HG03565 (cell line): ENCODE data around the gene OR2W1.

Source experiments
- ATAC-seq: cut with Tn5 transposase; IDR thresholded peaks from one replicate; pipeline ENCODE4 v1.9.1; 2021; ENCODE audit warnings: mild to moderate bottlenecking, moderate library complexity; ENCODE audit not compliant: unreplicated experiment

OR2W1 gene

DNA sequence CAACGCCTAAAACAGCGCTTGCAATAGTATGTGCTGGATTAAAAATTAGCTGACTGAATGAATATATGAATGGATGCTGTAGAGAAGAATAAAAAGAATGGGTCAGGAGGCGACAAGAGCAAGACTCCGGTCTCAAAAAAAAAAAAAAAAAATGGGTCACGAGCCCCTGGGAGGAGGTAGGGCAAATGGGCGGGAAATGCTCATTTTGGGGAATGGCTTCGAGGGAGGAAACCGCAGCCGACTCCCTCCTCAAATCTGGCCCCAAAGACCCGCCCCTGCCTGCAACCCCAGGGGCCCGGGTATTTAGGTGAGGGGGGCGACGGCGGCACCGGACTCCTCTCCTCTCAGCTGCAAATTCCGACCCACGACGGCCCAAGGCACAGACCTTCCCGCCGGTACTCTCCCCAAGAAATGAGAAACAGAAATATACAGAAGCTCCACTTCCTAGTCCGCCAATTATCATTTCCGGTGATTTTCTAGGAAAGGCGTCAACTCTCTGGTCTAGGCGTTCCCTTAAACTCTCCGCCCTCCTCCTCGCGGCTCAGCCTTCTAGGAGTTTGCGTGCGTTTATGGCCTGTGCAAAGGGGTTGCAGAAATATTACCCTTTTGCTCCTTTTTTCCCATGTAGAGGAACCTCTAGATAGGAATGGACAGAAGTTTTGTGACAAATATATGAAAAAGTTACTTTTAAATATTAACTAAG is 39.6 kb downstream of the OR2W1 start, which contains the start of gene ZNF311:
Gene ZNF311, minus strand, starts transcription at position 133 of the 703 bp plus-strand sequence. CDS start 1,361 bp downstream, outside the sequence.
- ATAC-seq, result no peak

GRCh38 chr6:28996844-28997510 is 48.0 kb downstream of the OR2W1 start:
- no peak for ATAC-seq

GRCh38 chr6:28995093-28995650 is 49.8 kb downstream of the OR2W1 start:
- ATAC-seq, result no peak
